Iris pigment epithelial cell (primary cell): ENCODE results near the gene ABHD15.
A peak's percentile ranks its signal among the peaks of the same experiment; 100 is the strongest.

ENCODE experiments used
- DNase-seq: peaks from one replicate; pipeline ENCODE4 v3.0.0-alpha.2; 2011; ENCODE audit warnings: low read depth

The ABHD15 gene

DNA sequence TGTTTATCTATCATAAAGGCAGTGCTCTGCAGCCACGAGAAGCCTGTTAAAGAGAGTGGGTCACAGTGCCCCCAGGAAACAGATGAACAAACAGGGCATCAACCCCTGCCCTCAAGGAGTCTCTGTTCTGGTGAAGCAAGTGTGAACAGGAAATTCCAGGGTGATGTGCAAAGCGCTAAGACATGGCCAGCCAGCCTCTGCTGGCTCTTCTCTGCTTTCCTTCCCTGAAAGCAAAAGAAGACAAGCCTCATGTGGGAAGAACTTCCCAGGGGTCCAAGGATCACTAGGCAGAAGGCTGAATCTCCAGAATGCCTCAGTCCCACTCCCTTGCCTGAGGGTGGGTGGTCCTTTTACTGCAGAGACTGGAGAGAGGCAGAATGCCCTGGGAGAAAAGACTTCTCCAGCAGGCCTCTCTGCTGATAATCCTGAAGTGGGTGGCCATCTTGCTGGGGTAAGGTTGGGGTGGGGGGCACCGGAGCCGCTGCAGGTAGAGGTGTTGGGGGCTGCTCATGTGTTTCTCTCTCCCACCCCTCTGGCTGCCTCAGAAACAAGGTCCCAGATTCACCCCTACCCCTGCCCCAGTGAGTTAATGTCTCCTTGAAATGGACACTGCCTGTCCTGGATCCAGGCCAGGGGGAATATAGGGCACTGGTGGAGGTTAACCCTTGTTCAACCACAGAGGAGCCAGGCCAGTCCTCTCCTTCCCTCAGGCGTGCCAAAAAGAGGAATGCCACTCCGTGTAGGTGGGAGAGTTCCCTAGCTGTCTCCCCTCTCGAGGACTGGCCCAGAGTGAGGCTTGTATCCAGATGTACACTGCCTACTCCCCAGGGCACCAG is 28.5 kb upstream of the ABHD15 start:
- no peak for DNase-seq

DNA sequence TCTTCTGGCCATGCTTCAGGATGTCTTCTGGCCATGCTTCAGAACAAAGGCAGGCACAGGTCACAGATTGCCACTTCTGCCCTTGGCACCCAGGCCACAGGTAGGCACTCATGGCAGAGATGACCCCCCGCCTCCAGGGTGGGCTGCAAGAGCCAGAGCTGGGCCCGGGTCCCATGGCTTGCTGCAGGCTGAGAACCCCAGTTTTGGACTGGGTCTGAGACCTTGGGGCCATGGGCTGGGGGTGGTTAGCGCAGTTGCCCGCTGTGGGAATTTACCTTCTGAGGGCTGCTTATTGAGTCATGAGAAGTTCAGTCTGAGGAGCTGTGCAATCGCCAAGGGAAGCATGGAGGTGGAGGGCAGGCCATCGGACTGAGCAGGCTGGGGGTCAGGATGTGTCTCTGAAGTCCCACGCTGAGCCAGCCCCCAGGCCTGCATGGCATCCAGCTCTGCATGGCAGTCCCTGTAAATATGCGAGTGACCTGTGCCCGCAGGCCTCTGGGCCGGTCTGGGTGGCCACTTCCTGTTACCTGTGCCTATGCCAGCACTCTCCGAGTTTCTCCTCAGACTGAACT is 27.8 kb upstream of the ABHD15 start:
- no peak for DNase-seq

DNA sequence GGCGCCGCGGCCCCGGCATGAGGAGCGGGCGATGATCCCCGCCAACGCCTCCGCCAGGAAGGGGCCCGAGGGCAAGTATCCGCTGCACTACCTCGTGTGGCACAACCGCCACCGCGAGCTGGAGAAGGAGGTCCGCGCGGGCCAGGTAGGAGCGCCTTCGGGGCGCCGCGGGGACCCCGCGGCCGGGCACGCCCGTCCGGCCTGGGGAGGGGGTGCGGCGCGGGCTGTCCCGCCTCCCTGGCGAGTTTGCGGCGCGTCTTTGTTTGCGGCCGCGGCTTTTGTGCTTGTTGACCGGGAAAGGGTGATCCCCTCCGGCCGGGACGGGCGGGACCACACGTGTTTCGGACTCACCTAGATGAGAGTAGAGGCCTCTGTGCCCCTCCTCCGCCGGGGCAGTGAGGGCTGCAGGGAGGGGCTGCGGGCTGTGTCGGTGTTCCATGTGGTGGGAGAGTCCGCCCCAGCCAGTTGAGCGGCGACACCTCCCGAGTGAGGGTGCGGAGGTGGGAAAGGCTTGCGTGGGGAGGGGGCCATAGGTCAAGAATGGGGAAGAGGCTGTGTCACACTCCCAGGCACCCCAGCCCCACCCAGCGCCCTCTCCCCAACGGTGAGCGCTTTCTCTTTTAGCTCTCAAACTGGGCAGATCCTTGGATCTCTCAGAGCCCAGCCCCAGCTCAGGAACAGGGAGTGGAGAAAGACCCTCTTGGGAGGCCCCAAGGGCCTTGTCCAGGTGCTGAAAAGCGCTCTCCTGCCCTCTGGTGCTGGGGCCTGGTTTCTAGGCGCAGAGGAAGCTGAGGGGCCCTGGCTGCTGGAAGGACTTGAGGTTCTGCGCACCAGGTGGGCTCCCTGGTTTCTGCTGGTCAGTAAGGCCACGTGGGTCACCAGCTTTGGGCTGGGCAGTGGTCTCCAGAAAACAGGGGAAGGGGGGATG is 27.0 kb upstream of the ABHD15 start:
- DNase-seq: no peak

DNA sequence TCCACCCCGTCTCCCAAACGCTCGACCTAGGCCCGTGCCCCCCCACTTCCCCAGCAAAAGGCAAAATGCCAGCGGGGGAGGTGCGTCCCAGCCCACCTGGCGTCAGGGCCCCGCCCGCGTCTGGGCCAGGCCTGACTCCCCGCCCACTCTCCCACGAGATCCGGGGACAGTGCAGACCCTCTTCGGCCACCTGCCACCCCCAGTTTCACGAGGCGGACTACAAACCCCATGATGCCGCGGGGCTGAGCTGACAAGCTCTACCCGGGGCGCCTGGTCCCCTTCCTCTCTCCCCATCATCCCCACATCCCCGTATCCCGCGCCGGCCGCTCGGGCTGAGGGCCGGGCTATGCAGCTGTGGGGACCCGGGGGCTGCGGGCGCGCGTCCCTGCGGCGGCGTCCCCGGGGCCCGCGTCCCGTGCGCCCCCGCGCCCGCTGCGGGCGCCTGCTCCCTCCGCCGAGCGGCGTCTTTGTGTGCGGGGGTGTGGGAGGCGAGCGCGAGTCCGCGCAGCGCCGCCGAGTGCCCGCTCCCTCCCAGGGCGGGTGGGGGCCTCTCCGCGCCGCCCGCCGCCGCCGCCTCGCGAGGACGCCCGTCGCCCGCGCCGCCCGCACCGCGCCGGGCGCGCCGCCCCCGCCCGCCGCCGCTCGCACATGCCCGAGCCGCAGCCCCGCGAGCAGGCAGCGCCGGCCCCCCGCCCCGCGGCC is 26.2 kb upstream of the ABHD15 start, which contains the start of gene ANKRD13B:
Gene ANKRD13B (plus strand): TSS at position 283 of the 702 bp plus-strand sequence. CDS start 490 bp downstream, outside the sequence.
- DNase-seq: no peak

DNA sequence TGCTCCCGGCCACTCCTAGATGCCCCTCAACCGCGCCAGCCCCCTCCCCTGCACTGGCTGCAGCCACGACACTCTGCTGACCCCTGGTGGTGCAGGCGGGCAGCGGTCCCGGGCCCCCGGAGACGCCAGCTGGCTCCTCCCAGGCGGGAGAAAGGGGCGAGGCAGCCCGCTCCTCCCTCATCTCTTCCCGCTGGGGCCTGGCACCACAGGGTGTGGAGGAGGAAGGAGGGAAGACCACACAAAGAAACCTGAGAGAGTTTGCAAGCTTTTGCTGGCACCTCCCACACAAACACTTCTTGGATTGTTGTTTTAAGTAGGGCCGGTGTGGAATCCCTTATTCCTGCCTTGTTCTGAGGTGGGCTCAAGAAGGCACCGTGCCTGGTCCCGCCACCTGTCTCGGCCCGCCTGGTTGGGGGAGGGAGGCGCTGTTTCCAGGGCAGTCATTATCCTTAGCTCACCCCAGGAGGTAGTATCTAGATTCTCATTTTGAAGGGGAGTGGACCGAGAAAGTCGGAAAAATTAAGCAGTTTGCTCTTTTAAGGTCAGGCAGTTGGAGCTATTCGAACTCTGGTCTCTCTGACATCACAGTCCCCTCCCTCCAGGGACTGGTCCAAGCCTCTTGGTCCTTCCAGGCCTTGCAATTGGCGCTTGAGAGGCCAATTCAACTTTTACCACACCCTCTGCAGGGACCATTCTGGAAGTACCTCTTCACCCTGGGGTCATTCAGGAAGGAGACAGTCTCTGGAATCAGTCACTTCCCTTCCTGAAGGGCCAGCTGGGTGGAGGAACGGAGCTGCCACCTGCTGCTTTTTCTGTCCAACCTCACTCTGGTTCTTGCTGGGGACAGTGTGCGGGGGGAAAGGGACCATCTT is 25.1 kb upstream of the ABHD15 start:
- peak; percentile 72 for DNase-seq

DNA sequence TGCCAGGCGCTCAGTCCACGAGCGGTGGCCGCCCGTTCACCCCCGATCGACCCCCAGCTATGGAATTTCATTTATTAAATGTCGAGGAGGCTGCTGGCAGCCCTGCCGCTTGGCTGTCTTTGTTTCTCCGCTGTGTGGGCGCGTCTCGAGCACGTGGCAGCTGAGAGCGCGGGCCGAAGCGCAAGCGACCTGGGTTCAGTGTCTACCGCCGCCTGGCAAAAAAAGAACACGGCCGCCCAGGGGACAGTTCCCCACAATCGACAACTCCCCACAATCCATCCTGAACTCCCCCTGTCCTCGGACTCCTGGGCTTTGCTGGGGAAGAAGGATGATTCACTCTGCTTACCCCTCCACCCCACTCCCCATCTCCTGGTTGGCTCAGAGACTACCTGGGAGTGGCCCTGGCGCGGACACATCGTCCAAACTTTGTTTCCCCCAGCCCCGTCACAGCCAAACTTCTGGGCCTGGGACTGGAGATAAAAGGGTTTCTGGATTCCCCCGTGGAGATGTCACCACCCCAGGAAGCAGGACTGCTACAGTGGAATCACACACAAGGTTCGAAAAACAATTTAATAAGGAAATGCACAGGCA is 24.4 kb upstream of the ABHD15 start:
- peak; percentile 68 for DNase-seq

DNA sequence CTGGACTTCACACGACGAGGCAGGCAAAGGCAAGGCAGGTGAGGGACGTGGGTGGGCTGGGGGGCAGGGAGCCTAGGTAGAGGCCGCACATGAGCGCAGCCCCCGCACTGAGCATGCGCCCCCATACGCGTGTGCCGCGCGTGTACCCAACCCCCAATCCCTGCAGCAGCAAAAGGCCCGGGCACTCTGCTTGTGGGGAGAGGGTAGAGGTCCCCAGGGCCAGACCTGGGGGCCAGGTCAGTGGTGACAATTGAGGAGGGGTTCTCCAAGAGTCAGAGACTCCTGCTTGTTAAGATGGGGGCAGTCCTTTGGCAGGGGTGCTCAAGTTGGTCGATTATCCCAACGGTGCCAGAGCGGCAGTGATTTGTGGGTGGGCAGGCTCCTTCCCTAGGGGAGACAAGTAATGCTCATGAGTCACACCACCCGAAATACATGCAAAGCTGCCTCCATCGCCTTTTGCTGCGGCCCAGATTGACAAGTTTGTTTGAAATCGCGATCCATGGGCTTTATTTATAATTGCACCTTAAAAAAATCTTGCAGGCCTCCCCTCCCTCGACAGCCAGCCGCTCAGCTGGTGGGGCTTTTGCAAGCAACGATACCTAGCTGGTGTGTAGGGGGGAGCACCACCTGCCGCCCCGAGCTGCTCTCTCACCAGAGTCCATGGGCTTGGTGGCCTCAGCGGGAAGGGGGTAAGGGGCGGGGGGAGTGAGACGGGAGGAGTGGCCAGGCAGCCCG is 23.7 kb upstream of the ABHD15 start:
- DNase-seq: peak; percentile 69

DNA sequence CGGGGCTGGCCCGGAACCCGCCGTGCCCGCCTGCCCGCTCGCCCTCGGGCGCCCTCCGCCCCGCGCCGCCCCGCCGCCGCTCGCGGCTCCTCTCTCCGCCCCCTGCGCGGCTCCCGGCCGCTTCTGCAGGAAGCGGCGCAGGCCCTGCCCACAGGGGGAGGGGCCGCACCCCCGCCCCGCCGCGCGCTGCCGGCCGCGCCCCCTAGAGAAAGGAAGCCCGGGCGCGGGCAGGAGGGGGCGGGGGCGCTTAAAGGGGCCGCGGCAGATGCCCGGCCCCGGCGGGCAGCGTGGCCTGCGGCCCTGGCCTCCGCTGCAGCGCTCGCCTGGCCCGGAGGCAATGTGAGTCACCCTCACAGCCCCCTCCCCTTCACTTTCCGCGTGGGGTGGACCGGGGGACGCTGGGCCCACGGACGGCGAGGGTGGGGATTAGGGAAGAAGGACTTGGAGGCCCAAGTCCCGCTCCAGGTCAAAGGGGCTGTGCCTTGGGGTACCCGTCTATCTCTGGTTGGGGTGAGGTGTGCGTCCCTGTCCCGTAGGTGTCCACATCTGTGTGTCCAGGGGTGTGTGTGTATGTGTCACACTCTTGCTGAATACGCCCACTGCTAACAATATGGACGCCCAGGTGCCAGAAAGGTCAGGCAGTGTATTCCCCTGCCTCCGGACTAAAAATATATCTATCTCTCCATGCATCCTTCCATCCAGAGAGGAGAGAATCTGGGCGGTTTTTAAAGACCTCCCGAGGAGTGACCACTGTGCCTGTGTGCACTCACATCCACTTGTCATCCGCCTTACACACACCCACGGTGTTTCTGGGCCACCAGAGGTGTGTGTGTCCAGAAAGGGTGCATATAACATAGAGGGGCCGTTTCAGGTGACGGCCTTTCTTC is 22.9 kb upstream of the ABHD15 start, which contains the start of gene GIT1:
Gene GIT1 (minus strand): TSS at position 125 of the 887 bp plus-strand sequence. CDS start 270 bp downstream, outside the sequence.
- DNase-seq: peak; percentile 84

DNA sequence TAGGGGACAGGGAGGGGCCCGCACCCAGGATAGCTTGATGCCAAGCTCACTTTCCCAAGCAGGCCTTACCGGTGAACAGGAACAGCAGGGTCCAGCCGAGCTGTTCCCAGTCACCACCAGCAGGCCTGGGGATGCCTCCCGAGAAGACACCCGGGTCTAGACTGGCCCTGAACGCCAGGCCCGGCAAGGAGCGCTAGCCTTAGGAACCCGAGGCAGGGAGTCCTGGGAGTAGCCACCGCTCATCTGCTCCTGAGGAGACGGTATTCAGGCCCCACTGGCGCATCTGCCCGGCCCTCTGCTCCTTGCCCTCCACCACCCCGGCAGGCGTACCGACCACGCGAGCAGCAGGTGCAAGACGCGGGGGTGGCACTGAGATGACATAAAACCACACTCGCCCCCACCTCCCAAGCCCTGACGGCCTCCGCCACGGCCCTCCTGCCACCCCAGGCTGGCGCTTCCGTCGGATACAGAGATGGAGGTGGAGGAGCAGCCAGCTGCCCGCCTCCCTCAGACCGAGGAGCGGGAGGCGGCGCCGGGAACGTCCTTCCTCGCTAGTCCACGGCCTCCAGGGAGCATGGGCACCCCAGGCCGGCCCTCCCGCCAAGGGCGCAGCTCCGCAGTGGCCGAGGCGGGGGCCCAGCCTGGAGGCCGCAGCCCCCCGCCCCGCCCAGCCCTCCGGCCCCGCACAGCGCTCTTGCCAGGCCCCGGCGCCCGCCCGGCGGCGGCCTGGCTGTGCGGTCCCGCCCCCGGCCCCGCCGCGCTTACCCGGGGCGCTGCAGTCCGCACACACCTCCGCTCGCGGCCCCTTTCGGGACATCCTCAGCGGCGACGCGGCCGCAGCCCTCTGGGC is 21.9 kb upstream of the ABHD15 start:
- DNase-seq: peak; percentile 42

DNA sequence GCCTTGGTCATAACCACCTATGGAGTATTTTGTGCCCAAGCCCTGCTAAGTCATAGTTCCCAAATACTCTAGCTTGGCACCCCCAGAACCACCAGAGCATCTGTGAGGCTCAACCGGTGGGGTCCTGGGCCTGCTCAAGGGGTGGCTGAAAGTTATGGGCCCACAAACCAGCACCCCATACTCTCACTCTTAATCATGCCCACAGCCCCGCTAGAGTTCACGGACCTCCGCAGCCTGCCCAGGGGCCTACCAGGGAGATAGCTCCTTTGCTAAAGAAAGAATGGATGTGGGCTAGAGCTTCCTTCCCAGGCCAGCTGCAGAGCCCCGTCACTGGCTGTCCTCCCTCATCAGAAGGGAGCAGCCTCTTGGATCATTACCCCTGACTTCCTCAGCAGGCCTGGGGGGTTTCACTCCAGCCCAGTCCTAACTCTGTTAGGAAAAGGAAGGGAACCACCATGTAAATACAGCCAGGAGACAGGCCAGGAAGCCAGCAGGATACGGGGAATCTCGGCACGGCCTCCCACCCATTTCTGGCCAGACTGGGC is 21.3 kb upstream of the ABHD15 start:
- DNase-seq: no peak

DNA sequence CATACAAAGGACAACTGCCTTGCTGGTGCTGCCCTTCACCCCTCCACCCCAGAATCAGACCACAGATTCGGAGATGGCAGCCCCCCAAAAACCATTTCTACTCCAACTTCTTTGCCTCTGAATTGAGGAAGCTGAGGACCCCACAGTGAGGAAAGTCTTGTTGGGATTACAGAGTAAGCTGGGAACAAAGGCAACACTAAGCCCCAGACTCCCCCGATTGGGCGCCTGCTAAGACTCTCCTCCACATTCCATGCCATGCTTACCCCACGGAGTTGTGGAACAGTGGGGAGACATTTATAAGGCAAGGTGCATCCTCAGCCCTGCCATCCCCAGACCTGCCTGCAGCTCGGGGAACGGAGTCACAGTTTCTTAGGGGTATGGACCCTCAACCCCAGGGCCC is 20.8 kb upstream of the ABHD15 start:
- DNase-seq: no peak

DNA sequence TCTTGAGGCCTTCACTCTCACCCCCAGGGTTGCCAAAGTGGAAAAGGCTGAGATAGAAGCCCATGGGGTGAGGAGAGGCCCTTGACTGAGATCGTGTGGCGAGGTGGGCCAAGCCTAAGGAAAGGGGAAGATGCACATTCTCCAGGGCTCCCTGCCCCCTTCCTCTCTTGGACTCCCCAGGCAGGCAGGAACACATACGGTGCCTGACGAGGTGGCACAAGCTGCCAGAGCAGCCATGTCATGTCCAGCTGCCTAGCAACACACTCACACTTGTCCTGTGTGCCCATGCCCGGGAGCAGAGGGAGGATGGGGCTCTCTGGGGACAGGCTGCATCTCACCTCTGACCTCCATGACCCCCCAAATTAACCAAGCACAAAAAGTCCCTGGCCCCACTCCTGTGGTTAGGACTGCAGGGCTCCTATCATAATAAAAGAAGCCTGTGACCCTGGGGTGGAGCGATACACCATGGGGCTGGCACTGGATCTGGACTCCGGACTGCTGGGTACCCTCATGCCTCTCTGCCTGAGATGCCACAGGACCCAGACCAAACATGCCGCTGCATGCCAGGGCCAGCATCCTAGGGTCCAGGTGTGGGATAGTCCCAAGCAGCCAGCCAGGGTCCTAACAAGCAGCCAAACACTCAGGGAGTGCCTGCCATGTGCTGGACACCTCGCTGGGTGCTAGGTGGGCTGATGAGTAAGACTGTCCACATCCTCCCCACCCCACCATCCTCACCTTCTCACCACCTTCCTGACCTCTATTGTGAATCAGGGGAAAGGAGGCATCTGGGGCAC is 20.0 kb upstream of the ABHD15 start:
- DNase-seq: no peak

DNA sequence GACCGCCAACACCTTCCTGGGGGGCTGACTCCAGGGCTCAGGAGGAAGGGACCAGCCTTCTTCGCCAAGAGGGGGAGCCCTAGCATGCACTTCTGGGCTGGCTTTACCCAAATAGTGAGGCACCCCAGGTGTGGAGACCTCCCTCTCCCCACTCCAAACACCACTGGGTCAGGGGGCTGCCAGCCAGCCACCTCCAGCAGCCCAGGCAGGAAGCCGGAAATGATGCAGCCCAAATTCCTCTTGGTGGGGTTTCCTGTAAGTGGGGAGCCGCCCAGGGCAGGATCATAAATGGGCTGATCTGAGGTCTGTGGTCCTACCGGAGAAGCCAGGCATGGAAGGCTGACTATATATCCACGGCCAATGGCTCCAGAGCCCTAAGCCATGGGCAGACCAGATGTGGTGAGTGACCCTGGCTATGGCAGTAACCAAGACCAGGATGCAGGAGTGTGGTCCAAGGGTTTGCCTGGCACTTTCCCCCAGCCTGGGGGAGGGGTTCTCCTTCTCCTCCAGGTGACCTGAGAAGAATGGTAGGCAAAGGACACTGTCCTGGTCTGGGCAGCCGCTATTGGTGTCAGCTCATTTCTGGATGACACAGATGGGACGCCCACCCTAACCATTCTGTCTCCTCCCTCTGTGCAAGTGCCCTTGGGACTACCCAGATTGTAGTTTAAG is 18.4 kb upstream of the ABHD15 start:
- DNase-seq: no peak

DNA sequence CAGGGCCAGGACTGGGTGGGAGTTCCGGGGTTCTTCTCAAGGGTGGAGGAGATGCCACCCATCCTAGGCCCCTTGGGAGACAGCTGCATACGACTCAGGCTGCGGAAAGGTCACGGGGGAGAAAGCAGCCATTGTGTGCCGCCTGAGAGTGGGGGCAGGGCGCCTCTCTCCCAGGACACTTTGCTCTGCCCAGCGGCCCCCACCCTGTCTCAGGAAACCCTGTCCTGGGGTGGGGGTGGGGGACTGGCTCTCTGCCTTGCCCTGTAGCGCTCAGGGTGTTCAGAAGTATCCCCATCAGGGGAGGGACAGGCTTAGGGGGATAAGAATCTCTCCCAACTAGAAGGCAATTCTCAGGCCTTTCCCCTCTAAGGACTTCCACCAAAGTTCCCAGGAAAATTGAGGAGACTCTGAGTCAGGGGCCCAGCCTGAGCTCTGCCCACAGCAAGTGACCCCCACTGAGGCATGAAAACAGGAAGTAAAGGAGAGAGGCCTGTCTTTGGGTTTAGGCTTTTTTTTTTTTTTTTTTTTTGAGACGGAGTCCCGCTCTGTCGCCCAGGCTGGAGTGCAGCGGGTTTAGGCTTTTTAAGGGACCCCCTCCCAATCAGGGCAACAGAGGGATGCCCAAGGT is 17.7 kb upstream of the ABHD15 start:
- no peak for DNase-seq
